HCT116 (cell line): ENCODE data around the gene F10. TPM values are rescaled to one million over a fixed set of nuclear protein-coding genes. Genes with fewer than 3 reads are reported as not detected.

Source experiments
- ATAC-seq: fragments of 200-7000 bp; cut with Tn5 transposase; 2 replicates; pipeline ENCODE4 v1.9.1; 2020; ENCODE audit warnings: mild to moderate bottlenecking, moderate library complexity
- BruUV-seq: library from RNA; stranded (reverse); fragments of 400-500 nt; replicated peaks from 2 replicates; lab custom pipeline; 2021; lab: Mats Ljungman, UMichigan
- CTCF ChIA-PET: fragments of 300-600 bp; sonication (Branson Sonifier 250); formaldehyde crosslinking; loops from one replicate; lab custom pipeline; 2021; ENCODE audit warnings: antibody characterized with exemption; lab: Charles Lee
- POLR2A ChIA-PET: fragments of 300-600, 350-600 bp; sonication (Branson Sonifier 250); formaldehyde crosslinking; loops from one replicate; lab custom pipeline; 2021; ENCODE audit warnings: antibody characterized with exemption; lab: Charles Lee
- RAD21 ChIA-PET, 2 experiments: fragments of 300-600 bp; sonication (Branson Sonifier 250); formaldehyde crosslinking; loops; one replicate each; lab custom pipeline; 2023; ENCODE audit warnings: low total read pairs in 2 of 2; ENCODE audit not compliant: uncharacterized antibody in 2 of 2, unreplicated experiment in 2 of 2, low non-redundant PET in 1 of 2; lab: Charles Lee
- DNase-seq: peaks from one replicate; pipeline ENCODE4 v3.0.0-alpha.2; 2010; ENCODE audit warnings: low read depth, low spot score
- H2AFZ ChIP-seq: fragments of 200-600 bp; shearing (Covaris generic), sonication (generic); 2 replicates; pipeline ENCODE4 v1.6.1; 2017; ENCODE audit warnings: low read depth, mixed run types, mixed read lengths, antibody characterized with exemption, low read length; ENCODE audit not compliant: poor library complexity, severe bottlenecking
- H3K27ac ChIP-seq: 2 replicates; pipeline ENCODE4 v1.5.1; 2012; ENCODE audit warnings: low read depth, low read length
- H3K27me3 ChIP-seq: fragments of 200-600 bp; sonication (generic); 2 replicates; pipeline ENCODE4 v1.6.1; 2016; ENCODE audit warnings: mixed run types, low read length, mixed read lengths; ENCODE audit not compliant: insufficient read depth
- H3K36me3 ChIP-seq, 2 experiments: fragments of 200-500 bp in 1 of 2; fragments of 200-600 bp in 1 of 2; sonication (Bioruptor generic) in 1 of 2; sonication (generic) in 1 of 2; 2 replicates each; pipeline versions ENCODE4 v1.5.1 to v1.6.1; 2014 to 2016; ENCODE audit warnings: low read length in 2 of 2, inconsistent platforms in 1 of 2, mixed read lengths in 1 of 2, mixed run types in 1 of 2; ENCODE audit not compliant: insufficient read depth in 2 of 2, control insufficient read depth in 1 of 2
- H3K4me1 ChIP-seq, 2 experiments: fragments of 200-600 bp in 1 of 2; sonication (generic) in 1 of 2; 2 replicates each; pipeline versions ENCODE4 v1.5.1 to v1.6.1; 2012 to 2017; ENCODE audit warnings: low read length in 2 of 2, inconsistent platforms in 1 of 2, mild to moderate bottlenecking in 1 of 2, mixed read lengths in 1 of 2, mixed run types in 1 of 2, moderate library complexity in 1 of 2; ENCODE audit not compliant: insufficient read depth in 2 of 2, control insufficient read depth in 1 of 2
- H3K4me2 ChIP-seq: fragments of 200-600 bp; sonication (generic); 2 replicates; pipeline ENCODE4 v1.6.1; 2017; ENCODE audit warnings: mixed run types, low read length, mixed read lengths
- H3K4me3 ChIP-seq, 2 experiments: fragments of 200-600 bp in 1 of 2; sonication (generic) in 1 of 2; replicated peaks in 1 of 2; 2 replicates each; pipeline ENCODE4 v1.5.1; 2011 to 2016; ENCODE audit warnings: low read length in 2 of 2, control low read depth in 1 of 2, low read depth in 1 of 2, mild to moderate bottlenecking in 1 of 2, mixed read lengths in 1 of 2, mixed run types in 1 of 2
- H3K79me2 ChIP-seq: fragments of 200-600 bp; sonication (generic); 2 replicates; pipeline ENCODE4 v1.6.1; 2017; ENCODE audit warnings: mild to moderate bottlenecking, mixed run types, low read length, moderate library complexity, mixed read lengths; ENCODE audit not compliant: insufficient read depth
- H3K9ac ChIP-seq: fragments of 200-600 bp; sonication (generic); 2 replicates; pipeline ENCODE4 v1.6.1; 2016; ENCODE audit warnings: low read length, mixed read lengths
- H3K9me2 ChIP-seq: fragments of 200-600 bp; sonication (generic), shearing (Covaris generic); 2 replicates; pipeline ENCODE4 v1.6.1; 2017; ENCODE audit warnings: mixed run types, mild to moderate bottlenecking, moderate library complexity; ENCODE audit not compliant: insufficient read depth
- H3K9me3 ChIP-seq, 2 experiments: fragments of 200-500 bp in 1 of 2; fragments of 200-600 bp in 1 of 2; sonication (Bioruptor generic) in 1 of 2; sonication (generic) in 1 of 2; 2 replicates each; pipeline ENCODE4 v1.6.1; 2014 to 2017; ENCODE audit warnings: low read length in 2 of 2, mixed read lengths in 2 of 2, inconsistent platforms in 1 of 2, low read depth in 1 of 2, mild to moderate bottlenecking in 1 of 2, mixed run types in 1 of 2, moderate library complexity in 1 of 2; ENCODE audit not compliant: control insufficient read depth in 1 of 2, insufficient read depth in 1 of 2
- H4K20me1 ChIP-seq: fragments of 200-600 bp; sonication (generic), shearing (Covaris generic); 2 replicates; pipeline ENCODE4 v1.6.1; 2017; ENCODE audit warnings: mixed run types, mild to moderate bottlenecking, moderate library complexity; ENCODE audit not compliant: insufficient read depth
- ATF3 ChIP-seq: IDR thresholded peaks from 2 replicates; pipeline ENCODE4 v1.6.1; 2012
- EZH2 ChIP-seq: fragments of 200-600 bp; sonication (generic); IDR thresholded peaks from 2 replicates; pipeline ENCODE4 v1.6.1; 2017; ENCODE audit warnings: antibody characterized with exemption, mixed run types
- FOSL1 ChIP-seq: IDR thresholded peaks from 2 replicates; pipeline ENCODE4 v1.6.1; 2012; ENCODE audit warnings: low read depth
- JUND ChIP-seq: IDR thresholded peaks from 2 replicates; pipeline ENCODE4 v1.6.1; 2012
- MAX ChIP-seq: IDR thresholded peaks from 2 replicates; pipeline ENCODE4 v1.6.1; 2012
- SRF ChIP-seq: IDR thresholded peaks from 2 replicates; pipeline ENCODE4 v1.6.1; 2012; ENCODE audit warnings: low read depth
- TCF7L2 ChIP-seq: IDR thresholded peaks from 2 replicates; pipeline ENCODE4 v1.7.0; 2011; ENCODE audit warnings: borderline replicate concordance, inconsistent platforms; ENCODE audit not compliant: insufficient read depth, insufficient read length; ENCODE audit errors: extremely low read depth
- intact Hi-C: fragments of 100-400 bp; cut with micrococcal nuclease; formaldehyde crosslinking; loops from 2 replicates; pipeline ENCODE4 v1.10.0; 2022
- total RNA-seq: library from RNA; stranded (reverse); gene quantifications from one replicate; pipeline ENCODE4 v1.2.1, GENCODE V29; 2021; ENCODE audit not compliant: unreplicated experiment

The F10 gene
- total RNA-seq, 1 experiment from 2014 or later, result 4.0 TPM

- Histone ChIP-seq H3K9ac (no peak overlapping the region), H3K4me2 (no peak overlapping the region), H4K20me1 (no peaks in the 10 kb centered on the region), H3K27me3 (no peaks in the 10 kb centered on the region), H3K79me2 (no peaks in the 10 kb centered on the region), H3K27ac (no peak overlapping the region), H3K4me3 (no peak overlapping the region), H3K36me3 (no peaks in the 10 kb centered on the region), H2AFZ (no peak overlapping the region), H3K9me3 (no peaks in the 10 kb centered on the region), H3K9me2 (no peaks in the 10 kb centered on the region), H3K4me1 (no peaks in the 10 kb centered on the region)
- CTCF ChIA-PET, result no interaction called here
- DNase-seq (no peak), ATAC-seq (no peak)
- intact Hi-C loops, result no loop called here
- no peak for TF ChIP-seq SRF
- RAD21 ChIA-PET, result no interaction called here
- POLR2A ChIA-PET, result no interaction called here
- no TSS peak for BruUV-seq
Measured at GRCh38 chr13:113145911-113146598, 23.5 kb downstream of the F10 start.

GRCh38 chr13:113146750-113147149, 24.2 kb downstream of the F10 start:
- Histone ChIP-seq H2AFZ (no peak overlapping the region), H3K4me3 (no peak overlapping the region), H3K9ac (no peak overlapping the region), H3K79me2 (no peaks in the 10 kb centered on the region), H4K20me1 (no peaks in the 10 kb centered on the region), H3K4me1 (no peaks in the 10 kb centered on the region), H3K4me2 (no peak overlapping the region), H3K9me2 (no peaks in the 10 kb centered on the region), H3K9me3 (no peaks in the 10 kb centered on the region), H3K27ac (no peak overlapping the region), H3K36me3 (no peaks in the 10 kb centered on the region), H3K27me3 (no peaks in the 10 kb centered on the region)
- BruUV-seq, result no TSS peak
- CTCF ChIA-PET, result no interaction called here
- no peak for DNase-seq
- intact Hi-C loops, result no loop called here
- RAD21 ChIA-PET, result no interaction called here
- ATAC-seq, result no peak
- TF ChIP-seq FOSL1, result no peak
- no peak for TF ChIP-seq EZH2
- TF ChIP-seq JUND, result no peak
- TF ChIP-seq SRF, result no peak
- TF ChIP-seq ATF3, result no peak
- no peak for TF ChIP-seq MAX
- TF ChIP-seq TCF7L2, result no peak
- POLR2A ChIA-PET, result no interaction called here
